AG09309 (cell line): ENCODE measurements around the gene DNAH10.

Experiments used
- DNase-seq: peaks from one replicate; pipeline ENCODE4 v3.0.0-alpha.2; 2010; ENCODE audit warnings: low read depth
- H3K4me3 ChIP-seq: 2 replicates; pipeline ENCODE4 v1.5.1; 2011; ENCODE audit warnings: mild to moderate bottlenecking, low read depth, low read length, moderate library complexity; ENCODE audit not compliant: control insufficient read depth
- CTCF ChIP-seq: IDR thresholded peaks from 2 replicates; pipeline ENCODE4 v1.5.1; 2011; ENCODE audit warnings: mild to moderate bottlenecking, low read depth, low read length, inconsistent platforms; ENCODE audit not compliant: insufficient read depth, control insufficient read depth; ENCODE audit errors: missing control alignments

Gene DNAH10

DNA sequence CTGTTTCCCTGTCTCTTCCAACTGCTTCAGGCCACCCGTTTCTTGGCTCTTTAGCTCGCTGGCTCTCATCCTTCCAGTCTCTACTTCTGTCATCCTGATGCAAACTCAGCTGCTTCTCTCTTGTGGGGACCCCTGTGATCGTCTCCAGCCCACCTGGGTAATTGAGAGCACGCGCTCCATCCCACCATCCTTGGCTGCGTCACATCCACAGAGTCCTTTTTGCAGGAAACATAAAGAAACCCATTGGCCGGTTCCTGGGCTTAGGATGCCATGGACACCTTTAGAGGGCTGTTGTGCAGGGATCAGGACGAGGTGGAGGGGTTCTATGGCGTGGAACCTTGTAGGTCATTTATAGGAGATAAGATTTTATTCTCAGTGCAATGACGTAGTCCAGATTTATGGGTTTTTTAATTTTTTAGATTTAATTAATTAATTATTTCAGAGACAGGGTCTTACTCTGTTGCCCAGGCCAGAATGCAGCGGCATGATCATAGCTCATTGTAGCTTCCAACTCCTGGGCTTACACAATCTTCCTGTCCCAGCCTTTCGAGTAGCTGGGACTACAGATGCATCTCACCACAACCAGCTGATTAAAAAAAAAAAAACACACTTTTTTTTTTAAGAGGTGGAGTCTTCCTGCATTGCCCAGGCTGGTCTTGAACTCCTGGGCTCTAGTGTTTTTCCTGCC, 127.9 kb downstream of the DNAH10 start:
- H3K4me3 ChIP-seq = no peak overlapping the region
- no peak for TF ChIP-seq CTCF
- no peak for DNase-seq

DNA sequence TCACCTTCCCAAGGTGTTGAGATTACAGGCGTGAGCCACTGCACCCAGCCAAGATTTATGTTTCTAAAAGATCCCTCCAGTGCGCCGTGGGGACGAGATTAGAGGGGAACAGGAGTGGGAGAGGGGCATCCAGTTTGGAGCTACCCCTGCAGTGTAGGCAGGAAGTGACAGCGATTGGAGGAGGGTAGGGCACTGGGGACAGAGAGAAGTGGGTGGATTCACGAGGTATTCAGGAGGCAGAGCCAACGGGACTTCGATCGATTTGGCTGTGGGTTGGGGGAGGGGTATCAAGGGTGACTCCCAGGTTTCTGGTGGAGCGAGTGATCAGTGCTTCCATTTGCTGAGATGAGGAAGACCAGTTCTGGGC, 128.4 kb downstream of the DNAH10 start:
- TF ChIP-seq CTCF = no peak
- DNase-seq = no peak
- no peak overlapping the region for H3K4me3 ChIP-seq

- H3K4me3 ChIP-seq = no peak overlapping the region
- TF ChIP-seq CTCF = no peak
- DNase-seq = no peak
Observed at GRCh38 chr12:123891011-123891410, 128.9 kb downstream of the DNAH10 start.

- TF ChIP-seq CTCF = no peak
- no peak for DNase-seq
- H3K4me3 ChIP-seq = no peak overlapping the region
Observed at GRCh38 chr12:123891516-123892179, 129.5 kb downstream of the DNAH10 start.

DNA sequence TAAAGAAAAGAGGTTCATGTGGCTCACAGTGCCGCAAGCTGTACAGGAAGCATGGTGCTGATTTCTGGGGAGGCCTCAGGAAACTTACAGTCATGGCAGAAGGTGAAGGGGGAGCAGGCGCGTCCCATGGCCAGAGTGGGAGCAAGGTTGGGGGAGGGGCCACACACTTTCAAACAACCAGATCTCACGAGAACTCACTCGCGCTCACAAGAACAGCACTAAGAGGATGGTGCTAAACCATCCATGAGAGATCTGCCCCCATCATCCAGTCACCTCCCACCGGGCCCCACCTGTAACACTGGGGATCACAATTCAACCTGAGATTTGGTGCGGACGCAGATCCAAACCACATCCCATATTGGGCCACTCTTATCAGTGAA, 130.1 kb downstream of the DNAH10 start:
- DNase-seq = no peak
- TF ChIP-seq CTCF = no peak
- H3K4me3 ChIP-seq = no peak overlapping the region

- DNase-seq = no peak
- no peak for TF ChIP-seq CTCF
- H3K4me3 ChIP-seq = no peak overlapping the region
Observed at GRCh38 chr12:123892853-123893252, 130.8 kb downstream of the DNAH10 start.
